SHP77 treated with DMSO at 0.1 percent for 48 hours (cell line): ENCODE results near the gene DCUN1D5.

ENCODE experiments used
- DNase-seq: peaks from one replicate; lab custom pipeline; 2025; lab: John Stamatoyannopoulos, UW

Gene DCUN1D5

GRCh38 chr11:103091801-103092524 is at the start of gene DCUN1D5:
Gene DCUN1D5, minus strand, starts transcription at chr11:103092160. Its CDS starts 288 bp downstream, at chr11:103091872.
- DNase-seq = peak; percentile 86

GRCh38 chr11:103125462-103125861 is 33.5 kb upstream of the DCUN1D5 start:
- DNase-seq = no peak

GRCh38 chr11:103114836-103115235 is 22.9 kb upstream of the DCUN1D5 start:
- no peak for DNase-seq

GRCh38 chr11:103112364-103112763 is 20.4 kb upstream of the DCUN1D5 start:
- DNase-seq = no peak

- no peak for DNase-seq
These were observed 19.4 kb upstream of the DCUN1D5 start for GRCh38 chr11:103111400-103111799.

GRCh38 chr11:103110391-103110790 is 18.4 kb upstream of the DCUN1D5 start:
- no peak for DNase-seq

GRCh38 chr11:103109818-103110388 is 17.9 kb upstream of the DCUN1D5 start:
- no peak for DNase-seq

GRCh38 chr11:103108933-103109817 is 17.2 kb upstream of the DCUN1D5 start, which contains the start of gene DYNC2H1:
Gene DYNC2H1, plus strand, starts transcription at chr11:103109426. Its CDS starts 149 bp downstream, at chr11:103109575.
- peak; percentile 80 for DNase-seq

GRCh38 chr11:103097279-103097678 is 5.3 kb upstream of the DCUN1D5 start:
- DNase-seq = no peak

GRCh38 chr11:103091064-103091800 is 728 bp downstream of the DCUN1D5 start:
- DNase-seq = no peak

- no peak for DNase-seq
These were observed 5.5 kb downstream of the DCUN1D5 start for GRCh38 chr11:103086461-103086860.

GRCh38 chr11:103085758-103086365 is 6.1 kb downstream of the DCUN1D5 start:
- DNase-seq = no peak

- no peak for DNase-seq
These were observed 12.1 kb downstream of the DCUN1D5 start for GRCh38 chr11:103079833-103080232.

- no peak for DNase-seq
These were observed 13.2 kb downstream of the DCUN1D5 start for GRCh38 chr11:103078710-103079109.

- no peak for DNase-seq
These were observed 14.4 kb downstream of the DCUN1D5 start for GRCh38 chr11:103077554-103077953.

- no peak for DNase-seq
These were observed 15.6 kb downstream of the DCUN1D5 start for GRCh38 chr11:103076361-103076760.

GRCh38 chr11:103071008-103071407 is 21.0 kb downstream of the DCUN1D5 start:
- no peak for DNase-seq

GRCh38 chr11:103070142-103070541 is 21.8 kb downstream of the DCUN1D5 start:
- no peak for DNase-seq

GRCh38 chr11:103069367-103069766 is 22.6 kb downstream of the DCUN1D5 start:
- DNase-seq = no peak

GRCh38 chr11:103067118-103067517 is 24.8 kb downstream of the DCUN1D5 start:
- DNase-seq = no peak

GRCh38 chr11:103061656-103062055 is 30.3 kb downstream of the DCUN1D5 start:
- DNase-seq = no peak
